Myocyte (in vitro differentiated cells): Measurements from ENCODE around the gene STARD9. TPM values are rescaled to one million over a fixed set of nuclear protein-coding genes. Genes with fewer than 3 reads are reported as not detected.
"Not testable (repeated sequence)": the region's sequence is repeated elsewhere in the genome, so short reads cannot be mapped to it uniquely, and the experiment has no call there.

ENCODE experiments used
- DNase-seq: peaks from one replicate; pipeline ENCODE4 v3.0.0-alpha.2; 2012; ENCODE audit warnings: low read depth
- total RNA-seq: library from RNA; depleted of rRNA; stranded (reverse); fragments of >200 nt; gene quantifications from 2 replicates; pipeline ENCODE4 v1.2.3, GENCODE V29; 2014

The STARD9 gene
- total RNA-seq, 1 donor from 2014 or later = 10.1 TPM

GRCh38 chr15:42621996-42622925, 46.9 kb downstream of the STARD9 start:
- DNase-seq = no peak

DNA sequence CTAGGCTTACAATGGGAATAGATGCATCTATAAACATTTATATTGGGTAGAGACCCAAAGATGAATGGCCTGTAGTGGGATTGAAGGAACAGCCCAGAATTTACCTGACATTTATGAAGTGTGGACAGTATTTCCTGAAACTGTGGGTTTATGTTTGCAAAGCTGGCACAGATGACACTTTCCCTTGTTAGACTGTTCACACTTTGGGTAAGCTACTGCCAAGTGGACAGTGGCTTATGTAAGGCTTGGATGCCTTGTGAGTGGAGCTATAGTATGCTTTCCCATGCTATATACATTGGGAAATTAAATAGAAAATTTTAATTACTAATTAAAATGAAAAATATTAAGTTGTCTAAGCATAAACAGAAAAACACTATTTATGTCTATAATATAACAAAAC, 48.5 kb downstream of the STARD9 start:
- no peak for DNase-seq

GRCh38 chr15:42627485-42627884, 52.1 kb downstream of the STARD9 start:
- DNase-seq = no peak

DNA sequence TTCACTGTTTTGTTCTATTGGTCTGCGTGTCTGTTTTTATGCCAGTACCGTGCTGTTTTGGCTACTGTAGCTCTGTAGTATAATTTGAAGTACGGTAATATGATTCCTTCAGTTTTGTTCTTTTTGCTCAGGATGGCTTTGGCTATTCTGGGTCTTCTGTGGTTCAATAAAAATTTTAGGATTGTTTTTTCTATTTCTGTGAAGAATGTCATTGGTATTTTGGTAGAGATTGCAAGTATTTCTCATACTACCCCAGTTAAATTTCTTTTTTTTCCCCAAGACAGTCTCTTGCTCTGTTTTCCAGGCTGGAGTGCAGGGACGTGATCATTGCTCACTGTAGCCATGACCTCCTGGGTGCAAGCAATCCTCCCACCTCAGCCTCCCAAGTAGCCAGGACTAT, 53.4 kb downstream of the STARD9 start:
- no peak for DNase-seq

- no peak for DNase-seq
Measured at GRCh38 chr15:42632105-42632675, 56.8 kb downstream of the STARD9 start.

GRCh38 chr15:42640109-42640508, 64.7 kb downstream of the STARD9 start:
- DNase-seq = no peak

DNA sequence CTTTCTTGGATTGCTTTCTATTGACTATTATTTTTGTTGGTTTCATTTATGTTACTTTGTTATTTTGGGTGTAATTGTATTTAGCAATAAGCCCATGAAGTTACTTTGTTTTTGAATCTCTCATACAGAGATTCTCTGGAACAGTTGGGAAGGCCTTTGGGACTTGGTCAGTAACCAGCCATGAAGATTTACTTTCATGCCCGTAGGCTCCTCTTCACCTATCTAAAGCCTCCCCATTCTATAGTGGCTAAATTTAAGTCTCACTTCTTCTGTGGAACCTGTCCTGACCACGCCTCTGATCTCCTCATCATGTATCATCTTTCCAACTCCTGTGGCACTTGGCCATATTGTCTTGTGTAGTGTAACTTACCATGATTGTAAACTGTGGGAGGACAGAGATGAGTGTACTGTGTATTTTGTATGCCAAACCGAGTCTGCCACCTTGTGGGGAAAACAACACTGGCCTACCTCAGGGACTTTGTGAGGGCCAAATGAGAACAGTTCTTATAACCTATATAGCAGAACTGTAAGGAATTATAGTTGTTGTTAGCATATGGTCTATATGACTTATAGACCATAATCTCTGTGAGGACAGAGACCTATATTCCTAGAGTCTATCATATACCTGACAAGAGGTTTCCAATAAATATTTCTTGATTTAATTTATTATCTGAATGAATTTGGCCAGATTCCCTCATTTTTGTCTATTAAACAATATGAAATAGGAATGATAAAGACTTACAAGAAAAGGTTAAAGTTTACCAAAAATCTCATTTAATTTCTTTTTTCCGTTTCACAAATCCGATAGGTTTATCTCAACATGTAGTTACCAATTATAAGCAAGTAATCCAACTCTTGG, 75.0 kb downstream of the STARD9 start:
- peak; percentile 91 for DNase-seq

- DNase-seq = no peak
Measured at GRCh38 chr15:42665827-42666226, 90.4 kb downstream of the STARD9 start.

GRCh38 chr15:42667855-42668254, 92.4 kb downstream of the STARD9 start:
- no peak for DNase-seq

- no peak for DNase-seq
Measured at GRCh38 chr15:42670451-42670850, 95.0 kb downstream of the STARD9 start.

DNA sequence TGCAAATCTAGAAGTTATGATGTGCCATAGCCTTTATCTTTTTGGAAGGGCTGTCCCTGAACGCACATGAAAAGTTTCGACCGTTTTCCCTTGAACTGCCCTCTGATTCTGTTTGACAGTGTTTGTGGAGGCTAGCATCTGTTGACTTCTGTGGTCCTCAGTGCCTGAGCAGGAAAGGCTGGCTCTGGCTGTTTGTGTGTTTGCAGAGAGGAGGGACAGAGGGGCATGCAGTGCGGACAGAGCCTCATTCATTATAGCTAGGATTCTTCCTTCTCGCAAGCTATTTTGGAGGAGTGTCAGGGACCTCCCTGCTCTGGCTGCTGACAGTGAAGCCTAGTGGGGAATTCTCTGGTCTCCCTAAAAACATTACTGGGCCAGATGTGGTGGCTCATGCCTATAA, 97.0 kb downstream of the STARD9 start:
- no peak for DNase-seq

- DNase-seq = no peak
Measured at GRCh38 chr15:42674472-42674871, 99.1 kb downstream of the STARD9 start.

DNA sequence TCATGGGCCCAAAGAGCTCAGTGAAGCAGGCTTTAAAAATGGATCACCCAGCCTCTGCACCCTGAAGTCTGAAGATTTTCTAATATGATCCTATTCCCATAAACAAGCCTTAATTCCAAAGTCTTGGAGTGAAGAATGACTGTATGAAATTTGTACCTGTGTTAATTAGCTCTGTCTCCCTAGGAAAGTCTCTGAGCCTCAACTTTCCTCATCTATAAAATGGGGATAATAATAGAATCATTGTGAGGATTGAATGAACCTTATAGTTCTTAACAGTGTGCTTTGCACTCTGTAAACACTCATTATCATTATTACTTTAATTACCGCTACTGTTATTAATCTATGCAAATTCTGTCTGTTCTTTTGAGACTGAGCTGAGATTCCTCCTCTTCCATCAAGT, 99.6 kb downstream of the STARD9 start:
- no peak for DNase-seq

- no peak for DNase-seq
Measured at GRCh38 chr15:42679285-42680141, 104.1 kb downstream of the STARD9 start.

GRCh38 chr15:42680142-42680482, 104.7 kb downstream of the STARD9 start:
- not testable (repeated sequence) for DNase-seq

- no peak for DNase-seq
Measured at GRCh38 chr15:42681119-42681518, 105.7 kb downstream of the STARD9 start.

- DNase-seq = no peak
Measured at GRCh38 chr15:42686281-42686680, 110.9 kb downstream of the STARD9 start.

- DNase-seq = no peak
Measured at GRCh38 chr15:42687740-42688139, 112.3 kb downstream of the STARD9 start.

DNA sequence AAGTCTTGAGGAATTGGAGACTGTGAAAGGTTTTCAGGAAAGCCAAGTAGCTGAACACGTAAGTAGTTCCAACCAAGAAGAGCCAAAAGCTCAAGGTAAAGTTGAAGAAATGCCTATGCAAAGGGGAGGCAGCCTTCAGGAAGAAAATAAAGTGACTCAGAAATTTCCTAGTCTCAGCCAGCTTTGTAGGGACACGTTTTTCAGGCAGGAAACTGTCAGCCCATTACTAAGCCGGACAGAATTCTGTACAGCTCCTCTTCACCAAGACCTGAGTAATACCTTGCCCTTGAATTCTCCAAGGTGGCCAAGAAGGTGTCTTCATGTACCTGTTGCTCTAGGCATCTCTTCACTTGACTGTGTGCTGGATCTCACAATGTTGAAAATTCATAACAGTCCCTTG, 112.9 kb downstream of the STARD9 start:
- DNase-seq = no peak

GRCh38 chr15:42691308-42691707, 115.9 kb downstream of the STARD9 start:
- DNase-seq = no peak

DNA sequence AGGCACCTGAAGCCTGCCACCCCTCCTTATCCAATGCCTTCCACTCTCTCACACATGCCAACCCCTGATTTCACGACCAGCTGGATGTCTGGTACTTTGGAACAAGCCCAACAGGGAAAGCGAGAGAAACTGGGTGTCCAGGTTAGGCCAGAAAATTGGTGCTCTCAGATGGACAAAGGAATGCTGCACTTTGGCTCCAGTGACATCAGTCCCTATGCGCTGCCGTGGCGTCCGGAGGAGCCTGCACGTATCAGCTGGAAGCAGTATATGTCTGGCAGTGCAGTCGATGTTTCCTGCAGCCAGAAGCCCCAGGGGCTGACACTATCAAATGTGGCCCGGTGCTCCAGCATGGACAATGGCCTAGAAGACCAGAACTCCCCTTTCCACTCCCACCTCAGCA, 116.4 kb downstream of the STARD9 start:
- DNase-seq = no peak
